Pulmonary artery endothelial cell (primary cell): ENCODE results near the gene TCAP. TPM values are rescaled to one million over a fixed set of nuclear protein-coding genes. Genes with fewer than 3 reads are reported as not detected.
A peak's percentile ranks its signal among the peaks of the same experiment; 100 is the strongest.
"Not testable (repeated sequence)": the region's sequence is repeated elsewhere in the genome, so short reads cannot be mapped to it uniquely, and the experiment has no call there.

Experiments
- DNase-seq: peaks from one replicate; pipeline ENCODE4 v3.0.0-alpha.2; 2011; ENCODE audit warnings: low read depth, low spot score
- total RNA-seq: library from RNA; depleted of rRNA; stranded (reverse); fragments of >200 nt; gene quantifications from 2 replicates; pipeline ENCODE4 v1.2.3, GENCODE V29; 2014

TCAP gene
- total RNA-seq, 1 donor from 2014 or later = 0.07 TPM

- no peak for DNase-seq
These were observed 13.4 kb downstream of the TCAP start for GRCh38 chr17:39678340-39679116.

- DNase-seq = no peak
These were observed 14.5 kb downstream of the TCAP start for GRCh38 chr17:39679521-39680192.

- no peak for DNase-seq
These were observed 18.3 kb downstream of the TCAP start for GRCh38 chr17:39683295-39683939.

GRCh38 chr17:39684369-39685192 lies 19.4 kb downstream of the TCAP start:
- DNase-seq = no peak

GRCh38 chr17:39687101-39687545 lies 22.0 kb downstream of the TCAP start:
- no peak for DNase-seq

- DNase-seq = peak; percentile 81
These were observed 22.7 kb downstream of the TCAP start, which contains the start of gene PGAP3 for GRCh38 chr17:39687546-39688474. Gene PGAP3, minus strand, starts transcription at chr17:39688057. Its CDS starts 43 bp downstream, at chr17:39688014.

GRCh38 chr17:39688475-39688835 lies 23.3 kb downstream of the TCAP start:
- no peak for DNase-seq

- DNase-seq = no peak
These were observed 23.8 kb downstream of the TCAP start for GRCh38 chr17:39688945-39689344.

- no peak for DNase-seq
These were observed 29.4 kb downstream of the TCAP start for GRCh38 chr17:39694593-39694992.

GRCh38 chr17:39695089-39695474 lies 29.9 kb downstream of the TCAP start:
- no peak for DNase-seq

GRCh38 chr17:39696731-39697130 lies 31.6 kb downstream of the TCAP start:
- DNase-seq = no peak

GRCh38 chr17:39697961-39698360 lies 32.8 kb downstream of the TCAP start:
- no peak for DNase-seq

GRCh38 chr17:39699157-39699817 lies 34.1 kb downstream of the TCAP start:
- not testable (repeated sequence) for DNase-seq

GRCh38 chr17:39699818-39700147 lies 34.6 kb downstream of the TCAP start, which contains the start of gene ERBB2:
Gene ERBB2, plus strand, starts transcription at chr17:39700064. Its CDS starts 175 bp downstream, at chr17:39700239.
- DNase-seq = peak; percentile 27

GRCh38 chr17:39700148-39700987 lies 35.2 kb downstream of the TCAP start:
- no peak for DNase-seq

GRCh38 chr17:39701012-39701783 lies 36.0 kb downstream of the TCAP start:
- no peak for DNase-seq

- no peak for DNase-seq
These were observed 36.8 kb downstream of the TCAP start for GRCh38 chr17:39701784-39702422.
